SU-DHL-6 (cell line): ENCODE data around the gene APOBEC2.

Experiments used
- H2AFZ ChIP-seq: fragments of 200-600 bp; sonication (generic); 2 replicates; pipeline ENCODE4 v1.6.1; 2014; ENCODE audit warnings: low read depth, mild to moderate bottlenecking, moderate library complexity, mixed read lengths, antibody characterized with exemption, low read length; ENCODE audit not compliant: severe bottlenecking
- H3F3A ChIP-seq: fragments of 200-600 bp; shearing (Covaris generic); 2 replicates; pipeline ENCODE4 v1.6.0; 2016; ENCODE audit warnings: antibody characterized with exemption, mild to moderate bottlenecking; ENCODE audit not compliant: insufficient read depth
- H3K27ac ChIP-seq: fragments of 200-600 bp; sonication (generic); 2 replicates; pipeline ENCODE4 v1.5.1; 2016; ENCODE audit warnings: low read depth, mild to moderate bottlenecking, low read length, moderate library complexity, mixed read lengths
- H3K27me3 ChIP-seq: fragments of 200-600 bp; sonication (generic), shearing (Covaris generic); 2 replicates; pipeline ENCODE4 v1.6.0; 2014; ENCODE audit warnings: mild to moderate bottlenecking, low read length
- H3K36me3 ChIP-seq: fragments of 200-600 bp; sonication (generic); 2 replicates; pipeline ENCODE4 v1.6.1; 2014; ENCODE audit warnings: mild to moderate bottlenecking, low read length, mixed read lengths
- H3K4me2 ChIP-seq: fragments of 300-600, 200-600 bp; shearing (Covaris generic), sonication (generic); 2 replicates; pipeline ENCODE4 v1.6.0; 2014; ENCODE audit warnings: low read length, low read depth, mild to moderate bottlenecking; ENCODE audit not compliant: poor library complexity, severe bottlenecking
- H3K4me3 ChIP-seq: fragments of 200-600 bp; sonication (generic); 2 replicates; pipeline ENCODE4 v1.5.1; 2014; ENCODE audit warnings: antibody characterized with exemption, low read length, mild to moderate bottlenecking, mixed read lengths; ENCODE audit not compliant: insufficient read depth, poor library complexity, severe bottlenecking
- H3K79me2 ChIP-seq: fragments of 200-600 bp; sonication (generic); 2 replicates; pipeline ENCODE4 v1.6.1; 2014; ENCODE audit warnings: mild to moderate bottlenecking, low read length, moderate library complexity; ENCODE audit not compliant: insufficient read depth
- H3K9ac ChIP-seq: fragments of 200-600 bp; sonication (generic); 2 replicates; pipeline ENCODE4 v1.7.0; 2014; ENCODE audit warnings: mild to moderate bottlenecking, low read length
- H3K9me2 ChIP-seq: fragments of 200-600 bp; sonication (generic); replicated peaks from 2 replicates; pipeline ENCODE4 v1.6.1; 2014; ENCODE audit warnings: low read length; ENCODE audit not compliant: insufficient read depth
- H3K9me3 ChIP-seq: fragments of 200-600 bp; sonication (generic); 2 replicates; pipeline ENCODE4 v1.6.1; 2014; ENCODE audit warnings: low read length, mixed read lengths; ENCODE audit not compliant: insufficient read depth
- H4K20me1 ChIP-seq: fragments of 200-600 bp; sonication (generic); 2 replicates; pipeline ENCODE4 v1.6.1; 2014; ENCODE audit warnings: low read depth, mild to moderate bottlenecking, antibody characterized with exemption, low read length, moderate library complexity, mixed read lengths
- EZH2phosphoT487 ChIP-seq: fragments of 200-600 bp; sonication (generic), shearing (Covaris generic); conservative IDR thresholded peaks from 2 replicates; pipeline ENCODE4 v1.6.1; 2018; ENCODE audit warnings: mild to moderate bottlenecking, antibody characterized with exemption, low read length, moderate library complexity, mixed read lengths
- TF ChIP-seq, protein P1 (sequence below): fragments of 200-600 bp; sonication (generic); IDR thresholded peaks from one replicate; pipeline ENCODE4 v1.5.1; 2017; ENCODE audit warnings: antibody characterized with exemption, mild to moderate bottlenecking, low read length, moderate library complexity; ENCODE audit not compliant: insufficient read depth, poor library complexity, severe bottlenecking

Gene APOBEC2

GRCh38 chr6:41061196-41061726, 8.3 kb downstream of the APOBEC2 start:
- Histone ChIP-seq H3K27ac (no peak overlapping the region), H3F3A (peaks cover 7% of the 10 kb centered on the region; the same call in 1 of the 2 replicates), H3K9me3 (no peaks in the 10 kb centered on the region), H3K9me2 (no peaks in the 10 kb centered on the region), H3K79me2 (0 out of 2 replicates have a peak, but pooled peaks cover 4% of the 10 kb centered on the region), H3K4me2 (no peak overlapping the region), H3K36me3 (peaks cover 27% of the 10 kb centered on the region), H3K9ac (no peak overlapping the region), H4K20me1 (no peaks in the 10 kb centered on the region), H3K27me3 (no peaks in the 10 kb centered on the region), H2AFZ (no peak overlapping the region), H3K4me3 (no peak overlapping the region)
- TF ChIP-seq EZH2phosphoT487 = no peak
- TF ChIP-seq, protein P1, sequence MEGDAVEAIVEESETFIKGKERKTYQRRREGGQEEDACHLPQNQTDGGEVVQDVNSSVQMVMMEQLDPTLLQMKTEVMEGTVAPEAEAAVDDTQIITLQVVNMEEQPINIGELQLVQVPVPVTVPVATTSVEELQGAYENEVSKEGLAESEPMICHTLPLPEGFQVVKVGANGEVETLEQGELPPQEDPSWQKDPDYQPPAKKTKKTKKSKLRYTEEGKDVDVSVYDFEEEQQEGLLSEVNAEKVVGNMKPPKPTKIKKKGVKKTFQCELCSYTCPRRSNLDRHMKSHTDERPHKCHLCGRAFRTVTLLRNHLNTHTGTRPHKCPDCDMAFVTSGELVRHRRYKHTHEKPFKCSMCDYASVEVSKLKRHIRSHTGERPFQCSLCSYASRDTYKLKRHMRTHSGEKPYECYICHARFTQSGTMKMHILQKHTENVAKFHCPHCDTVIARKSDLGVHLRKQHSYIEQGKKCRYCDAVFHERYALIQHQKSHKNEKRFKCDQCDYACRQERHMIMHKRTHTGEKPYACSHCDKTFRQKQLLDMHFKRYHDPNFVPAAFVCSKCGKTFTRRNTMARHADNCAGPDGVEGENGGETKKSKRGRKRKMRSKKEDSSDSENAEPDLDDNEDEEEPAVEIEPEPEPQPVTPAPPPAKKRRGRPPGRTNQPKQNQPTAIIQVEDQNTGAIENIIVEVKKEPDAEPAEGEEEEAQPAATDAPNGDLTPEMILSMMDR = no peak

DNA sequence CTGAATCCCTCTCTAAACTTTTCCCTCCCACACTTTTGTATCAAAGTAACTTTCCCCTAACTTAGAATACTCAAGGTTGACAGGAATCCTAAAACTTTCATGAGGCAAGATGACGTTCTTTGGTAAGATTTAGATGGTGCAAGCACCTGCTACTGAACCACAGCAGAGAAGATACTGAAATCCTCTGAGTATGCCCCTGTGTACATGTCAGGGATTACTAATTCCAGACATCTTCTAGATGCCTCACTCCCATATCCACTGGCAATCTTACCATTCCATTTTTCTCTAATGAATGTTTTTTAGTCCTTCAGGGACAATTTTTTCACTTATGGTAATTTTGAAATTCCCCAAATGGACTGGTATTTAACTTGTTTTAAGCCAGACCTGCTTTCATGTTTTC, 9.1 kb downstream of the APOBEC2 start:
- no peak overlapping the region for H2AFZ ChIP-seq
- H4K20me1 ChIP-seq = no peaks in the 10 kb centered on the region
- TF ChIP-seq, protein P1 = no peak
- TF ChIP-seq EZH2phosphoT487 = no peak
- no peaks in the 10 kb centered on the region for H3K27me3 ChIP-seq
- H3K9me2 ChIP-seq = no peaks in the 10 kb centered on the region
- peaks cover 9% of the 10 kb centered on the region; the same call in 1 of the 2 replicates for H3F3A ChIP-seq
- no peak overlapping the region for H3K4me2 ChIP-seq
- H3K9me3 ChIP-seq = no peaks in the 10 kb centered on the region
- H3K27ac ChIP-seq = no peak overlapping the region
- H3K9ac ChIP-seq = no peak overlapping the region
- H3K4me3 ChIP-seq = no peak overlapping the region
- 0 out of 2 replicates have a peak, but pooled peaks cover 4% of the 10 kb centered on the region for H3K79me2 ChIP-seq
- peaks cover 32% of the 10 kb centered on the region for H3K36me3 ChIP-seq

- no peak overlapping the region for H2AFZ ChIP-seq
- no peaks in the 10 kb centered on the region for H3K9me2 ChIP-seq
- no peak overlapping the region for H3K27ac ChIP-seq
- no peak overlapping the region for H3K4me3 ChIP-seq
- H3F3A ChIP-seq = peaks cover 19% of the 10 kb centered on the region
- H3K36me3 ChIP-seq = peaks cover 39% of the 10 kb centered on the region
- no peak overlapping the region for H3K4me2 ChIP-seq
- no peaks in the 10 kb centered on the region for H3K27me3 ChIP-seq
- no peaks in the 10 kb centered on the region for H3K9me3 ChIP-seq
- H3K9ac ChIP-seq = no peak overlapping the region
- TF ChIP-seq, protein P1 = no peak
- no peak for TF ChIP-seq EZH2phosphoT487
- H3K79me2 ChIP-seq = 0 out of 2 replicates have a peak, but pooled peaks cover 4% of the 10 kb centered on the region
- no peaks in the 10 kb centered on the region for H4K20me1 ChIP-seq
Measured at GRCh38 chr6:41063884-41064285, 10.9 kb downstream of the APOBEC2 start.
